T-cell (primary cell): Measurements from ENCODE around the gene BAG3. TPM values are rescaled to one million over a fixed set of nuclear protein-coding genes. Genes with fewer than 3 reads are reported as not detected.
A peak's percentile ranks its signal among the peaks of the same experiment; 100 is the strongest.

Experiments
- ATAC-seq, 4 experiments: fragments of 200-7000 bp in 3 of 4; fragments of 150-1000 bp in 1 of 4; cut with Tn5 transposase; replicated peaks in 1 of 4; 1 replicate in 3 of 4; 2 replicates in 1 of 4; pipeline ENCODE4 v1.10.0; 2021; ENCODE audit warnings: moderate library complexity in 3 of 4, mild to moderate bottlenecking in 2 of 4, moderate number of reproducible peaks in 1 of 4
- CTCF ChIA-PET, 2 donors: fragments of 300-600 bp; sonication (Branson Sonifier 250); formaldehyde crosslinking; loops; one replicate each; lab custom pipeline; 2022; ENCODE audit warnings: antibody characterized with exemption in 2 of 2; lab: Charles Lee
- POLR2A ChIA-PET, 2 donors: fragments of 300-600 bp; sonication (Branson Sonifier 250); formaldehyde crosslinking; loops; one replicate each; lab custom pipeline; 2022; ENCODE audit warnings: antibody characterized with exemption in 2 of 2; lab: Charles Lee
- DNase-seq, 35 experiments: peaks; one replicate each; pipeline versions ENCODE4 v3.0.0 to v3.0.0-alpha.2; 2013 to 2023
- H3K27ac ChIP-seq: one replicate; pipeline ENCODE4 v1.5.1; 2013; ENCODE audit warnings: low read length
- H3K27me3 ChIP-seq, 2 experiments: replicated peaks in 1 of 2; 1 replicate in 1 of 2; 2 replicates in 1 of 2; pipeline versions ENCODE4 v1.6.1 to v1.7.0; 2013; ENCODE audit warnings: low read length in 1 of 2, mixed read lengths in 1 of 2; ENCODE audit not compliant: control insufficient read depth in 2 of 2, insufficient read depth in 2 of 2; ENCODE audit errors: extremely low read depth in 1 of 2
- H3K36me3 ChIP-seq, 2 donors: 1 replicate in 1 of 2; 2 replicates in 1 of 2; pipeline versions ENCODE4 v1.6.1 to v1.7.0; 2013; ENCODE audit warnings: low read length in 1 of 2; ENCODE audit not compliant: control insufficient read depth in 2 of 2, insufficient read depth in 1 of 2; ENCODE audit errors: extremely low read depth in 1 of 2
- H3K4me1 ChIP-seq, 2 experiments: 1 replicate in 1 of 2; 2 replicates in 1 of 2; pipeline versions ENCODE4 v1.6.1 to v1.7.0; 2013; ENCODE audit warnings: low read length in 2 of 2, mixed read lengths in 1 of 2; ENCODE audit not compliant: insufficient read depth in 2 of 2, control insufficient read depth in 1 of 2; ENCODE audit errors: extremely low read depth in 1 of 2
- H3K4me3 ChIP-seq, 2 donors: 1 replicate in 1 of 2; 2 replicates in 1 of 2; pipeline versions ENCODE4 v1.5.1 to v1.7.0; 2013; ENCODE audit warnings: mild to moderate bottlenecking in 2 of 2, low read length in 1 of 2, moderate library complexity in 1 of 2; ENCODE audit not compliant: control insufficient read depth in 1 of 2; ENCODE audit errors: extremely low read depth in 1 of 2
- H3K9me3 ChIP-seq: 2 replicates; pipeline ENCODE4 v1.7.0; 2013
- H3K27ac Mint-ChIP-seq, 2 donors: one replicate each; pipeline ENCODE4 v1.8.0; 2020 to 2021; ENCODE audit warnings: mild to moderate bottlenecking in 2 of 2, mixed read lengths in 2 of 2
- H3K27me3 Mint-ChIP-seq, 2 donors: one replicate each; pipeline ENCODE4 v1.8.0; 2021 to 2022; ENCODE audit warnings: mixed read lengths in 2 of 2
- H3K36me3 Mint-ChIP-seq: one replicate; pipeline ENCODE4 v1.8.0; 2021; ENCODE audit warnings: mixed read lengths
- H3K4me1 Mint-ChIP-seq, 3 donors: one replicate each; pipeline ENCODE4 v1.8.0; 2020 to 2022; ENCODE audit warnings: mixed read lengths in 3 of 3, mild to moderate bottlenecking in 1 of 3
- H3K4me3 Mint-ChIP-seq, 3 donors: one replicate each; pipeline ENCODE4 v1.8.0; 2020 to 2022; ENCODE audit warnings: mild to moderate bottlenecking in 3 of 3, mixed read lengths in 3 of 3, moderate library complexity in 3 of 3
- H3K9me3 Mint-ChIP-seq, 3 donors: one replicate each; pipeline ENCODE4 v1.8.0; 2020 to 2022; ENCODE audit warnings: mixed read lengths in 3 of 3
- WGBS: methylation state at CpG from one replicate; pipeline ENCODE4 v1.1.5; 2013; ENCODE audit warnings: missing lambda C conversion rate; ENCODE audit not compliant: insufficient coverage; 5-methylcytosine and 5-hydroxymethylcytosine counted together
- total RNA-seq, 35 experiments: library from RNA in 6 of 35; stranded (reverse) in 6 of 35; fragments of 120-200 nt in 1 of 35; gene quantifications; one replicate each; pipeline versions ENCODE4 v1.2.1 to v1.2.4 and lab custom pipeline; 2013 to 2026

The BAG3 gene
- total RNA-seq, 5 donors from 2014 or later (not counting 1 experiment from before 2014, with no cell fraction given): 20.2 to 36.4 (median 23.7) TPM

DNA sequence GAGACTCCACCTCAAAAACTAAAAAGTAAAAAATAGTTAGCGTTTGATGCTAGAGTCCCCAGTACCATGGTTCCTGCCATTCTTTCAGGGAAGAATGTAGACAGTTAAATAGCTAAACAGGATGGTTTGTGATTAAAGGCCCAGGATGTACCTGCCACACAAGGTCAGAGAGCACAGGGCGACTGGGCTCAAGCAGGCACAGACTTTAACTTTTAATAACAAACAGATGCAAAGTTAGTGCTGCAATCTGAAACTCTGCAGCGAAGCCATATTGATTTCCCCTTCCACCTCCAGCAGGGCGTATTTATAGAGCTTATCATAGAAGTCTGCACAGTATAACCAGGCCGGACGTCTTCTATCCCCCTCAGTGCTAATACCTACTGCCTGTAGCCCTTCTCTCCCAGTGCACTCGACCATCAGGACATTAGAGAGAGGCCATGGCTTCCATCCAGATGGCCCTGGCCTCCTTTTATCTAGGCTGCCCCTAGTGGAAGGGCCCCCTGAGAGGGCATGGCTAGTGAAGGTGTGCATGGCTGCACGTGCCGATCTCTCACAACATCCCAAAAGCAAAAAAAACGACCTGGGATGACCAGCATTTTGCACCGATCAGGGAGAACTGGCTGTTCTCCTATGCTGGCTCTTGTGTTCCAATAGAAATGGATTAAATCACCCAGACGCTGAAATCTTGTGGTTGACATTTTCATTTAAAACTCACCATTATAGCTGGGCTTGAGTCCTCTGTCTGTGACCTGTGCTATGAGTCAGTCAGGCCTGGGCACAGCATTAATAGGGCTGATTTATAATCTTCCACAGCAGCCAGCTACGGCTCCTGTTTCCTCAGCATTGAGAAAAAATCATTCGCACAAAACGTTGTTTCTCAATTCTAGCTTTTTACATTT, 7.6 kb upstream of the BAG3 start:
- DNase-seq: no peak
- peaks cover 17 to 29% (median 25%) of the 10 kb centered on the region in 3 donors for H3K4me1 Mint-ChIP-seq
- H3K27ac Mint-ChIP-seq: peak overlapping the region in 1 of 2 donors; percentile 75
- Histone ChIP-seq H3K27me3 (peaks cover 0 to 7% of the 10 kb centered on the region in 2 experiments), H3K36me3 (no peaks in the 10 kb centered on the region), H3K4me1 (peaks cover 2 to 29% of the 10 kb centered on the region in 2 experiments), H3K27ac (no peak overlapping the region), H3K9me3 (no peaks in the 10 kb centered on the region), H3K4me3 (no peak overlapping the region)
- POLR2A ChIA-PET: no interaction called here
- H3K9me3 Mint-ChIP-seq: peaks cover 0 to 4% (median 0%) of the 10 kb centered on the region in 3 donors
- WGBS: 91% methylated on average over 12 of the region's 15 CpGs
- H3K36me3 Mint-ChIP-seq: no peaks in the 10 kb centered on the region
- no peak for ATAC-seq
- H3K4me3 Mint-ChIP-seq: no peak overlapping the region
- H3K27me3 Mint-ChIP-seq: no peaks in the 10 kb centered on the region
- CTCF ChIA-PET: interaction anchor here (0.6 to 0.8 kb wide), 2 partner anchors 12 to 215 kb away, joined by 3 read pairs; no protein-coding TSS in a partner anchor

DNA sequence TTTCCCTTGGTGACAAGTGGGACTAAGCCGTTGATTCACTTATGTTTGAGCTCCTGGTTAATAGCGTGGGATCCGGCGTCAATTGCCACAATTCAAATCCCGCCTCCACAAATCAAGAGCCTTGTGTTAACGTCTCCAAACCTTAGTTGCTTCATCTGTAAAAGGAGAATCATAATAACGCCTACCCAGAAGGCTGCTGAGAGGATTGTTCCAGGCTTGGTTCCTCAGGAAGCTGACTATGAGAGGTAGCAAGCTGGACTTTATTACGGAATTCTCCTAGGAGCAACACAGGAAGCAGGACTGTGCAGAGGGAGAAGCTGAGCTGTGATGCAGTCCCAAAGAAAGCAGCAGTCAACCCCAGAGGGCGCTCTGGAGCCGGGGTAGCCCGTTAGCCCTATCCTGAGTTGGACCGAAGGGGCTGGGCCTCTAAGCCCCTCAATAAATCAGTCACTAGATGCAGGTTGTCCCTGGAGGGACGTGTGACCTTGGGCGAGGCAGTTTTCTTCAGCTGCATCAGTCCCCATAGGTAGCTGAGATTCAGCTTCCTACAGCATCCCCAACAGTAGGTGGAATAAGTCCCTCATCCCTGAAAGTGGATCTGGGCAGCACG, 6.9 kb upstream of the BAG3 start:
- no peaks in the 10 kb centered on the region for H3K36me3 ChIP-seq
- no peaks in the 10 kb centered on the region for H3K9me3 ChIP-seq
- Mint-ChIP-seq H3K4me3 (no peak overlapping the region), H3K27me3 (no peaks in the 10 kb centered on the region), H3K36me3 (no peaks in the 10 kb centered on the region), H3K4me1 (peaks cover 17 to 29% (median 25%) of the 10 kb centered on the region in 3 donors), H3K27ac (no peak overlapping the region), H3K9me3 (peaks cover 0 to 4% (median 0%) of the 10 kb centered on the region in 3 donors)
- ChIA-PET POLR2A (no interaction called here), CTCF (no interaction called here)
- no peak overlapping the region for H3K27ac ChIP-seq
- H3K4me3 ChIP-seq: no peak overlapping the region
- H3K4me1 ChIP-seq: peaks cover 2 to 29% of the 10 kb centered on the region in 2 experiments
- DNase-seq (peak in 1 of 35 experiments; percentile 6), ATAC-seq (no peak)
- H3K27me3 ChIP-seq: peaks cover 0 to 7% of the 10 kb centered on the region in 2 experiments
- whole genome bisulfite sequencing: 83% methylated on average over 3 of the region's 15 CpGs

DNA sequence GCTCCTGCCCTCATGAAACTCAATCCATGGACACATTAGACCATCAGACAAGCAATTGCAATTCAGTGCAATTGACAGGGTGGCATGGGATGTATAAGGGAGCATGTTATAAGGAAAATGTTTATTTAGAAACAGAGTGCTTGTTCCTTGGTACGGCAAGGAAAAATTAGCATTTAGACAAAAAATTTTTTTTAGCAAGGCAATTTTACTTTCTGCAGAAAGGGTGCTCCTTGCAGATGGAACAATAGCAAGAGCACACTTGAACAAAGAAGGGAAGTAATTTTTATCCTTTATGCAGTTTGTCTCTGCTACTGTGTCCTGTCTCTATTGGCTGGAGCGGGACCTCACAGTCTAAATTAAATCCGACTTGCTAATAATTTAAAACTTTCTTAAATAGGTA, 6.2 kb upstream of the BAG3 start:
- Mint-ChIP-seq H3K27ac (no peak overlapping the region), H3K9me3 (peaks cover 0 to 4% (median 0%) of the 10 kb centered on the region in 3 donors), H3K36me3 (no peaks in the 10 kb centered on the region), H3K27me3 (no peaks in the 10 kb centered on the region), H3K4me3 (no peak overlapping the region), H3K4me1 (peaks cover 17 to 30% (median 27%) of the 10 kb centered on the region in 3 donors)
- H3K36me3 ChIP-seq: no peaks in the 10 kb centered on the region
- H3K4me1 ChIP-seq: peaks cover 2 to 29% of the 10 kb centered on the region in 2 experiments
- 100% methylated on average over 1 of the region's 3 CpGs for WGBS
- H3K27me3 ChIP-seq: peaks cover 0 to 7% of the 10 kb centered on the region in 2 experiments
- H3K9me3 ChIP-seq: no peaks in the 10 kb centered on the region
- CTCF ChIA-PET: no interaction called here
- no peak for ATAC-seq
- POLR2A ChIA-PET: no interaction called here
- DNase-seq: no peak
- H3K4me3 ChIP-seq: no peak overlapping the region
- H3K27ac ChIP-seq: no peak overlapping the region

DNA sequence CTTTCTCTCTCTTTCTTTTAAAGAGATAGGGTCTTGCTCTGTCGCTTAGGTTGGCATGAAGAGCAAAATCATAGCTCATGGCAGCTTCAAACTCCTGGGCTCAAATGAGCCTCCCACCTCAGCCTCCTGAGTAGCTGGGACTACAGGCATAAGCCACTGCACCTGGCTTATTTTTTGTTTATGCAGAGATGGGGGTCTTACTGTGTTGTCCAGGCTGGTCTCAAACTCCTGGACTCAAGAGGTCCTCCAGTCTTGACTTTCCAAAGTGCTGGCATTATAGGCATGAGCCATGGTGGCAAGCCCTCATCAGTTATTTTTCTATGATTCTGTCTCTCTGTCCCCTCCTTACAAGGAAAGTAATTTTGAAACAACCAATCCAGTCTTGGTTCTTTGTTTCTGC, 1.1 kb upstream of the BAG3 start:
- Mint-ChIP-seq H3K36me3 (no peaks in the 10 kb centered on the region), H3K4me1 (peaks cover 35 to 36% (median 35%) of the 10 kb centered on the region in 3 donors), H3K27ac (peak overlapping the region; percentile 95 to 96), H3K27me3 (no peaks in the 10 kb centered on the region), H3K9me3 (peaks cover 0 to 4% (median 0%) of the 10 kb centered on the region in 3 donors), H3K4me3 (peak overlapping the region; percentile 97)
- DNase-seq (no peak), ATAC-seq (no peak)
- Histone ChIP-seq H3K9me3 (no peaks in the 10 kb centered on the region), H3K27ac (no peak overlapping the region), H3K4me3 (no peak overlapping the region), H3K27me3 (peaks cover 0 to 3% of the 10 kb centered on the region in 2 experiments), H3K36me3 (no peaks in the 10 kb centered on the region), H3K4me1 (peaks cover 17 to 19% of the 10 kb centered on the region in 2 experiments)
- WGBS: no CpG with 5 or more reads among the region's 1 CpG
- POLR2A ChIA-PET: no interaction called here
- CTCF ChIA-PET: interaction anchor here in 1 of 2 donors (0.8 kb wide), 1 partner anchor 52 kb away, joined by 3 read pairs; no protein-coding TSS in a partner anchor

DNA sequence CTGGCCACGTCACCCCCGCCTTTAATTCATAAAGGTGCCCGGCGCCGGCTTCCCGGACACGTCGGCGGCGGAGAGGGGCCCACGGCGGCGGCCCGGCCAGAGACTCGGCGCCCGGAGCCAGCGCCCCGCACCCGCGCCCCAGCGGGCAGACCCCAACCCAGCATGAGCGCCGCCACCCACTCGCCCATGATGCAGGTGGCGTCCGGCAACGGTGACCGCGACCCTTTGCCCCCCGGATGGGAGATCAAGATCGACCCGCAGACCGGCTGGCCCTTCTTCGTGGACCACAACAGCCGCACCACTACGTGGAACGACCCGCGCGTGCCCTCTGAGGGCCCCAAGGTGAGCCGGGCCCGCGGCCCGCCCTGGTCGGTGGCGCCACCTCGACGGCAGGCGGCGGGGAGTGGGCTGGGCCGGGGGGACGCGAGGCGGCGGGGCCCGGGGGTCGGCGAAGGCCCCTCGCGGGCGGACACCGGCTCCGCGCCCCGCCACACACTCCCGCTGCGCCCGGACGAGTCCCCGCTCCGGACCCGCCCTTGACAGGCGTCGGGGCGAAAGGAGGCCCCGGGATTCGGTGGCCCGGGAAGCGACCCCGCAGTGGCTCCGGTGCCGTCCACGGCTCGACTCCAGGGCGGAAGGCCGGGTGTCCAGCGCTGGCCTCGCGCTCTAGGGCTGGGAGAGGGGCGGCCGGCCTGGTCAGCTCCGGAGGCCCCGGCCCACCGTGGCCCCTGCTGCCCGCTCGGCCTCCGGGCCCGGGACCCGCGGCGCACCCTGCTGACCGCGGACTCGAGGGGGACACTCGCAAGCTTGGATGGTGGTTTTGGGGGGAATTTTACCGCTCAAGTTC, 557 bp downstream of the BAG3 start:
- DNase-seq (peak in 10 of 35 experiments; percentile 2 to 37 (median 17)), ATAC-seq (peak; percentile 9 to 24 (median 17))
- Histone ChIP-seq H3K4me3 (peak overlapping the region; percentile 84 to 90), H3K4me1 (peaks cover 26 to 34% of the 10 kb centered on the region in 2 experiments), H3K27me3 (no peaks in the 10 kb centered on the region), H3K9me3 (no peaks in the 10 kb centered on the region), H3K36me3 (no peaks in the 10 kb centered on the region), H3K27ac (peak overlapping the region; percentile 74)
- ChIA-PET POLR2A (interaction anchor here in 1 of 2 donors (0.6 kb wide), 1 partner anchor 246 kb away, joined by 3 read pairs; no protein-coding TSS in a partner anchor), CTCF (interaction anchor here in 1 of 2 donors (0.6 to 1.0 kb wide), 3 partner anchors 9 to 74 kb away, joined by 3 to 4 read pairs (median 3); partner anchors contain the start of gene INPP5F)
- 1% methylated on average over 92 of the region's 107 CpGs for WGBS
- peak overlapping the region; percentile 87 to 97 (median 89) for H3K4me3 Mint-ChIP-seq
- H3K9me3 Mint-ChIP-seq: no peaks in the 10 kb centered on the region
- no peaks in the 10 kb centered on the region for H3K27me3 Mint-ChIP-seq
- H3K36me3 Mint-ChIP-seq: peaks cover 4% of the 10 kb centered on the region
- peak overlapping the region; percentile 91 to 98 for H3K27ac Mint-ChIP-seq
- H3K4me1 Mint-ChIP-seq: peaks cover 52% of the 10 kb centered on the region in 3 donors
